OCI-LY7 (cell line): ENCODE measurements around the gene DDIAS. TPM values are rescaled to one million over a fixed set of nuclear protein-coding genes. Genes with fewer than 3 reads are reported as not detected.

Source experiments
- BruUV-seq: library from RNA; stranded (reverse); fragments of 400-500 nt; replicated peaks from 2 replicates; lab custom pipeline; 2021; lab: Mats Ljungman, UMichigan
- CTCF ChIA-PET: fragments of 300-600 bp; sonication (Branson Sonifier 250); formaldehyde crosslinking; loops from one replicate; lab custom pipeline; 2022; ENCODE audit warnings: antibody characterized with exemption; ENCODE audit not compliant: unreplicated experiment; lab: Charles Lee
- POLR2A ChIA-PET: fragments of 300-600 bp; sonication (Branson Sonifier 250); formaldehyde crosslinking; loops from one replicate; lab custom pipeline; 2022; ENCODE audit warnings: antibody characterized with exemption; lab: Charles Lee
- DNase-seq: peaks from one replicate; pipeline ENCODE4 v3.0.0-alpha.2; 2015; ENCODE audit warnings: low spot score
- H2AFZ ChIP-seq: fragments of 200-600 bp; sonication (generic), shearing (Covaris generic); 2 replicates; pipeline ENCODE4 v1.6.1; 2014; ENCODE audit warnings: mild to moderate bottlenecking, antibody characterized with exemption, low read length, moderate library complexity
- H3K27ac ChIP-seq: fragments of 200-600 bp; sonication (generic); 2 replicates; pipeline ENCODE4 v1.5.1; 2014; ENCODE audit warnings: mixed run types, low read depth, mild to moderate bottlenecking, moderate library complexity, low read length, inconsistent platforms; ENCODE audit not compliant: poor library complexity, severe bottlenecking
- H3K36me3 ChIP-seq: fragments of 200-600 bp; sonication (generic); 2 replicates; pipeline ENCODE4 v1.6.1; 2014; ENCODE audit warnings: mild to moderate bottlenecking, antibody characterized with exemption, low read length, moderate library complexity, mixed read lengths; ENCODE audit not compliant: insufficient read depth
- H3K4me1 ChIP-seq: fragments of 200-600 bp; sonication (generic); 2 replicates; pipeline ENCODE4 v1.5.1; 2014; ENCODE audit warnings: mild to moderate bottlenecking, low read length; ENCODE audit not compliant: insufficient read depth, poor library complexity, severe bottlenecking
- H3K4me2 ChIP-seq: fragments of 200-600 bp; sonication (generic); 2 replicates; pipeline ENCODE4 v1.6.1; 2014; ENCODE audit warnings: mild to moderate bottlenecking, low read length
- H3K4me3 ChIP-seq: fragments of 200-600 bp; sonication (generic); 2 replicates; pipeline ENCODE4 v1.5.1; 2014; ENCODE audit warnings: mild to moderate bottlenecking, low read depth, low read length; ENCODE audit not compliant: poor library complexity, severe bottlenecking
- H3K79me2 ChIP-seq: fragments of 200-600 bp; sonication (generic); 2 replicates; pipeline ENCODE4 v1.6.1; 2016; ENCODE audit warnings: low read depth, mild to moderate bottlenecking, low read length, moderate library complexity, mixed read lengths; ENCODE audit not compliant: insufficient read depth
- H3K9me2 ChIP-seq: fragments of 200-600 bp; sonication (generic); 2 replicates; pipeline ENCODE4 v1.6.1; 2016; ENCODE audit warnings: mild to moderate bottlenecking, low read length, mixed read lengths; ENCODE audit not compliant: insufficient read depth
- H3K9me3 ChIP-seq: fragments of 200-600 bp; sonication (generic); 2 replicates; pipeline ENCODE4 v1.6.1; 2014; ENCODE audit warnings: mild to moderate bottlenecking, mixed run types, low read length, mixed read lengths
- H4K20me1 ChIP-seq: fragments of 200-600 bp; sonication (generic); 2 replicates; pipeline ENCODE4 v1.6.1; 2014; ENCODE audit warnings: mild to moderate bottlenecking, antibody characterized with exemption, low read length, moderate library complexity, mixed read lengths; ENCODE audit not compliant: insufficient read depth
- CTCF ChIP-seq: fragments of 200-600 bp; sonication (generic); conservative IDR thresholded peaks from 2 replicates; pipeline ENCODE4 v1.5.1; 2014; ENCODE audit warnings: mild to moderate bottlenecking, antibody characterized with exemption, low read length, moderate library complexity, mixed read lengths
- EZH2phosphoT487 ChIP-seq: fragments of 200-600 bp; sonication (generic); IDR thresholded peaks from 2 replicates; pipeline ENCODE4 v1.6.1; 2018; ENCODE audit warnings: low read depth, borderline replicate concordance, mild to moderate bottlenecking, mixed run types, antibody characterized with exemption, low read length, moderate library complexity, mixed read lengths
- intact Hi-C: fragments of 100-400 bp; cut with micrococcal nuclease; formaldehyde crosslinking; loops from one replicate; pipeline ENCODE4 v1.10.0; 2022; ENCODE audit not compliant: unreplicated experiment
- total RNA-seq, 2 experiments: library from RNA; depleted of rRNA in 1 of 2; stranded (reverse); fragments of >200 nt in 1 of 2; shearing (Covaris generic) in 1 of 2; gene quantifications; 2 replicates each; pipeline ENCODE4 v1.2.3, GENCODE V29; 2014 to 2022

DDIAS gene
- total RNA-seq, 2 experiments from 2014 or later: 16.7 to 23.1 TPM

- TF ChIP-seq EZH2phosphoT487: no peak
- no peak for TF ChIP-seq CTCF
- Histone ChIP-seq H3K36me3 (peaks cover 94% of the 10 kb centered on the region), H2AFZ (no peak overlapping the region), H3K27ac (no peak overlapping the region), H3K4me3 (no peak overlapping the region), H3K9me3 (no peaks in the 10 kb centered on the region; the same call in 1 of the 2 replicates), H3K79me2 (peaks cover 12% of the 10 kb centered on the region; the same call in 1 of the 2 replicates), H3K9me2 (no peaks in the 10 kb centered on the region), H3K4me1 (peaks cover 33% of the 10 kb centered on the region), H3K4me2 (no peak overlapping the region), H4K20me1 (no peaks in the 10 kb centered on the region)
- intact Hi-C loops: no loop called here
- CTCF ChIA-PET: no interaction called here
- POLR2A ChIA-PET: interaction anchor here (1.0 to 1.8 kb wide), 4 partner anchors 9 to 69 kb away, joined by 3 to 7 read pairs (median 4); no protein-coding TSS in a partner anchor
- no TSS peak for BruUV-seq
- DNase-seq: no peak
These were observed 80.3 kb downstream of the DDIAS start for GRCh38 chr11:82981852-82982251.

Other genes starting within 250 kb of the DDIAS start
- not detected in 2 replicates for gene FAM181B, start 167.9 kb upstream of the DDIAS start, total RNA-seq (2014; rRNA removed; shearing (Covaris generic))
- gene FAM181B, start 167.9 kb upstream of the DDIAS start, total RNA-seq (2022): not detected in 2 replicates
- gene PRCP, start 1.3 kb upstream of the DDIAS start, total RNA-seq (2014; rRNA removed; shearing (Covaris generic)): 6.5 and 11.0 TPM in 2 replicates
- 17.4 and 18.3 TPM in 2 replicates for gene PRCP, start 1.3 kb upstream of the DDIAS start, total RNA-seq (2022)
- gene RAB30, start 170.2 kb downstream of the DDIAS start, total RNA-seq (2014; rRNA removed; shearing (Covaris generic)): 27.1 and 33.3 TPM in 2 replicates
- gene RAB30, start 170.2 kb downstream of the DDIAS start, total RNA-seq (2022): 132 TPM in 2 replicates